HG03045 (cell line): ENCODE measurements around the gene NUMBL.
A peak's percentile ranks its signal among the peaks of the same experiment; 100 is the strongest.
"Not testable (repeated sequence)": the region's sequence is repeated elsewhere in the genome, so short reads cannot be mapped to it uniquely, and the experiment has no call there.

Experiments used
- ATAC-seq: cut with Tn5 transposase; IDR thresholded peaks from one replicate; pipeline ENCODE4 v1.9.1; 2021; ENCODE audit warnings: mild to moderate bottlenecking, moderate library complexity; ENCODE audit not compliant: unreplicated experiment

The NUMBL gene

GRCh38 chr19:40668991-40669614 is 21.3 kb downstream of the NUMBL start:
- ATAC-seq: no peak

- ATAC-seq: no peak
These were observed 22.8 kb downstream of the NUMBL start for GRCh38 chr19:40667602-40668001.

GRCh38 chr19:40666803-40667438 is 23.5 kb downstream of the NUMBL start:
- ATAC-seq: no peak

GRCh38 chr19:40663695-40664692 is 26.5 kb downstream of the NUMBL start:
- ATAC-seq: peak; percentile 12

- peak; percentile 80 for ATAC-seq
These were observed 27.3 kb downstream of the NUMBL start for GRCh38 chr19:40662925-40663694.

GRCh38 chr19:40661616-40662015 is 28.8 kb downstream of the NUMBL start:
- ATAC-seq: no peak

- no peak for ATAC-seq
These were observed 30.9 kb downstream of the NUMBL start for GRCh38 chr19:40659566-40659965.

- no peak for ATAC-seq
These were observed 31.3 kb downstream of the NUMBL start for GRCh38 chr19:40659116-40659515.

GRCh38 chr19:40658031-40658430 is 32.4 kb downstream of the NUMBL start:
- ATAC-seq: no peak

GRCh38 chr19:40655684-40656083 is 34.8 kb downstream of the NUMBL start:
- ATAC-seq: not testable (repeated sequence)

GRCh38 chr19:40652303-40652702 is 38.1 kb downstream of the NUMBL start:
- not testable (repeated sequence) for ATAC-seq

GRCh38 chr19:40650749-40651305 is 39.6 kb downstream of the NUMBL start:
- no peak for ATAC-seq

- ATAC-seq: not testable (repeated sequence)
These were observed 40.4 kb downstream of the NUMBL start for GRCh38 chr19:40649903-40650675.

- ATAC-seq: no peak
These were observed 43.7 kb downstream of the NUMBL start for GRCh38 chr19:40646743-40647254.

- no peak for ATAC-seq
These were observed 47.6 kb downstream of the NUMBL start for GRCh38 chr19:40642757-40643305.

- ATAC-seq: no peak
These were observed 48.3 kb downstream of the NUMBL start for GRCh38 chr19:40642051-40642706.

GRCh38 chr19:40641281-40641680 is 49.2 kb downstream of the NUMBL start:
- ATAC-seq: no peak

GRCh38 chr19:40640744-40641143 is 49.7 kb downstream of the NUMBL start:
- no peak for ATAC-seq

GRCh38 chr19:40639638-40639982 is 50.8 kb downstream of the NUMBL start:
- no peak for ATAC-seq
